HEK293T (cell line): ENCODE data around the gene CYP1A1.

Experiments used
- ARNT ChIP-seq: fragments of 450-650 bp; IDR thresholded peaks from 2 replicates; pipeline ENCODE4 v1.6.1; 2017; ENCODE audit warnings: mild to moderate bottlenecking
- BHLHE40 ChIP-seq: fragments of 450-650 bp; IDR thresholded peaks from 2 replicates; pipeline ENCODE4 v1.6.1; 2016; ENCODE audit warnings: mild to moderate bottlenecking, moderate library complexity, borderline replicate concordance
- FOXA1 ChIP-seq: fragments of 450-650 bp; IDR thresholded peaks from 2 replicates; pipeline ENCODE4 v1.6.1; 2016; ENCODE audit warnings: mild to moderate bottlenecking
- FOXM1 ChIP-seq: fragments of 450-650 bp; IDR thresholded peaks from 2 replicates; pipeline ENCODE4 v1.6.1; 2017; ENCODE audit warnings: mild to moderate bottlenecking, borderline replicate concordance
- NFRKB ChIP-seq: fragments of 450-650 bp; IDR thresholded peaks from 2 replicates; pipeline ENCODE4 v1.6.1; 2016; ENCODE audit warnings: mild to moderate bottlenecking, moderate library complexity
- SP1 ChIP-seq: fragments of 450-650 bp; IDR thresholded peaks from 2 replicates; pipeline ENCODE4 v1.6.1; 2017
- SUZ12 ChIP-seq: fragments of 450-650 bp; IDR thresholded peaks from 2 replicates; pipeline ENCODE4 v1.6.1; 2016; ENCODE audit warnings: mild to moderate bottlenecking
- TARDBP ChIP-seq: fragments of 450-650 bp; IDR thresholded peaks from 2 replicates; pipeline ENCODE4 v1.6.1; 2016
- ZNF384 ChIP-seq: fragments of 450-650 bp; IDR thresholded peaks from 2 replicates; pipeline ENCODE4 v1.6.1; 2016

DNA sequence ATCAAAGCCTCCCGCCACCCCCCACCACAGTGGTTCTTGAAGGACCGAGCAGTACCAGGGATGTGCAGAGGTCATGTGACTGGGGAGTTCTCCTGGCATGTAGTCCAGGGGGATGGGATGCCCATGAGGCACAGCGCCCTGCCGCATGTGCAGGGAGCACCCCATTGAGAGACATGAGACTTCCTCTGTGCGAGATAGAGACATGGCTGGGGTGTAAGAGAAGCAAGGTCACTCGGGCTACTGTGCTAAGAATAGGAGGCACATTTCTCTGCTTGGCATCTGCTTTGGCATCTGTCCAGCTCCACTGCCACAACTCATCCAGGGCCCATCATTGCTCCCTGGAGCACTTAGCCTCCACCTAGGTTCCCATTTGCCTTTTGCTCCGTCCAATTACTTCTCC, 2.4 kb upstream of the CYP1A1 start:
- no peak for TF ChIP-seq FOXM1
- TF ChIP-seq NFRKB = no peak
- TF ChIP-seq SUZ12 = no peak
- TF ChIP-seq BHLHE40 = no peak
- TF ChIP-seq ZNF384 = no peak
- TF ChIP-seq TARDBP = no peak
- TF ChIP-seq SP1 = no peak
- no peak for TF ChIP-seq ARNT
- no peak for TF ChIP-seq FOXA1
